Mesothelial cell of epicardium (in vitro differentiated cells): ENCODE results near the gene EVA1A. TPM values are rescaled to one million over a fixed set of nuclear protein-coding genes. Genes with fewer than 3 reads are reported as not detected.
A peak's percentile ranks its signal among the peaks of the same experiment; 100 is the strongest.

ENCODE experiments used
- DNase-seq, 2 experiments: peaks; one replicate each; pipeline ENCODE4 v3.0.0; 2021; ENCODE audit warnings: low spot score in 2 of 2; ENCODE audit not compliant: unreplicated experiment in 2 of 2
- H3K27ac Mint-ChIP-seq: 2 replicates; pipeline ENCODE4 v1.8.0; 2021; ENCODE audit warnings: mixed read lengths
- H3K27me3 Mint-ChIP-seq: 2 replicates; pipeline ENCODE4 v1.8.0; 2021; ENCODE audit warnings: low read depth, mixed read lengths
- H3K36me3 Mint-ChIP-seq: 2 replicates; pipeline ENCODE4 v1.8.0; 2021; ENCODE audit warnings: mixed read lengths
- H3K4me1 Mint-ChIP-seq: 2 replicates; pipeline ENCODE4 v1.8.0; 2021; ENCODE audit warnings: mixed read lengths
- H3K4me3 Mint-ChIP-seq: 2 replicates; pipeline ENCODE4 v1.8.0; 2021; ENCODE audit warnings: mild to moderate bottlenecking, moderate library complexity, mixed read lengths
- H3K9me3 Mint-ChIP-seq: 2 replicates; pipeline ENCODE4 v1.8.0; 2021; ENCODE audit warnings: mixed read lengths
- CTCF ChIP-seq: fragments of 200-600 bp; sonication (generic); IDR thresholded peaks from one replicate; pipeline ENCODE4 v1.5.0; 2021; ENCODE audit warnings: antibody characterized with exemption; ENCODE audit not compliant: unreplicated experiment
- total RNA-seq: library from RNA; stranded (reverse); gene quantifications from 3 replicates; pipeline ENCODE4 v1.2.1, GENCODE V29; 2021

EVA1A gene
- total RNA-seq, 1 donor from 2014 or later: 11.5 TPM

GRCh38 chr2:75559680-75560021, 1.1 kb downstream of the EVA1A start:
- Mint-ChIP-seq H3K4me3 (peak overlapping the region; percentile 92), H3K36me3 (no peaks in the 10 kb centered on the region), H3K27me3 (peaks cover 6% of the 10 kb centered on the region), H3K9me3 (no peaks in the 10 kb centered on the region), H3K27ac (peak overlapping the region; percentile 90), H3K4me1 (peaks cover 28% of the 10 kb centered on the region)
- DNase-seq: no peak
- no peak for TF ChIP-seq CTCF

- Mint-ChIP-seq H3K9me3 (no peaks in the 10 kb centered on the region), H3K27me3 (peaks cover 6% of the 10 kb centered on the region), H3K36me3 (no peaks in the 10 kb centered on the region), H3K4me3 (peak overlapping the region; percentile 92), H3K4me1 (peaks cover 28% of the 10 kb centered on the region), H3K27ac (no peak overlapping the region)
- no peak for DNase-seq
- TF ChIP-seq CTCF: no peak
These were observed 1.7 kb downstream of the EVA1A start for GRCh38 chr2:75558786-75559679.

DNA sequence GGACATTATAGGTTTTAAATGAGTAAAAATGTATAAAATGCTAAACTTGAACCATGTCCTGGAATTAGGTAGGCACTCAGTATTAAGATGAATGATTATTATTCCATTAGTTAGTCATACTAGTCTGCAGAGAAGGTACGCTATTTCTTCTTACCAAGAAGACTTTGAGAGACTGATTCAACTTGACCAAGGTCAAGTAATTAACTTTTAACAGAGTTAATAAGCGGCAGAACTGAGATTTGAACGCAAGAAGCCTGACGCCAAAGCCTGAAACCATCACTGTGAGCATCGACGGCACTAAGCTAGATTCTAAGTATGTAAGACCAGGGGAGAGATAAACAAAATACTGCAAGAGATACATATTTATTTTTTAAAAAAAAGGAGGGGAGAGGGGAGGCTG, 2.6 kb downstream of the EVA1A start:
- no peak for DNase-seq
- Mint-ChIP-seq H3K9me3 (no peaks in the 10 kb centered on the region), H3K27me3 (peaks cover 6% of the 10 kb centered on the region), H3K4me1 (peaks cover 30% of the 10 kb centered on the region), H3K4me3 (no peak overlapping the region), H3K27ac (no peak overlapping the region), H3K36me3 (no peaks in the 10 kb centered on the region)
- no peak for TF ChIP-seq CTCF

DNA sequence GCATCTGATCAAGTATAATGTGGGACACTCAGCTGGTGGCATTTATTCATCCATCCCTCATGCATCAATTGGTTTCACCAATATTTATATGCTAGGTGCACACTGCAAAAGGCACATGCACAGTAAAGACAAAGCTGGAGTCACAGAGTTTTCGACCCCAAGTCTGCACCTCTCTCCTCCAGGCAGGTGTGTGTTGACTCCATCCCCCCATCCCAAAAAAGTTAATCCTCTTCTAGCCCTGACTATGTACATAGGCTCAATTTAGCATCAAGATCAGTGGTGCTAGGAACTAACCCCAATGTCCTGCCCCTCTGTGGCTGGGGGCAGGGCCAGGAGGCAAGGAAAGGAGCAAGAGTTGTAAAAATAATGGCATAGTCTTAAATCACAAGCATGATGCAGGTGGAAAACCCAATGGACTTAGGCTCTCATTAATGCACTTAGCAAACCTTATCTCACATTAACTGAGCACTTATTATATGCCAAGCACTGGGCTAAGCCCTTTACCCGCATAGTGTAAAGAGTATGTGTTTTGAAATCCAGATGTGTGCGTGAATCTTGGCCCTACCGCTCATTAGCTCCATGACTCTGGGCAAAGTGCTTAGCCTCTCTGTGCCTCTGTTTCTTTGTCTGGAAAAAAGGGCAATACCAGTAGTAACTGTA, 3.1 kb downstream of the EVA1A start:
- H3K4me3 Mint-ChIP-seq: no peak overlapping the region
- TF ChIP-seq CTCF: no peak

GRCh38 chr2:75556679-75557366, 3.9 kb downstream of the EVA1A start:
- H3K27me3 Mint-ChIP-seq: peaks cover 6% of the 10 kb centered on the region
- no peak for DNase-seq
- no peak overlapping the region for H3K4me3 Mint-ChIP-seq
- no peaks in the 10 kb centered on the region for H3K36me3 Mint-ChIP-seq
- no peak overlapping the region for H3K27ac Mint-ChIP-seq
- TF ChIP-seq CTCF: no peak
- H3K4me1 Mint-ChIP-seq: peaks cover 21% of the 10 kb centered on the region
- no peaks in the 10 kb centered on the region for H3K9me3 Mint-ChIP-seq

More for the DNA sequence above, 3.1 kb downstream of the EVA1A start:
- no peak overlapping the region for H3K27ac Mint-ChIP-seq
- H3K27me3 Mint-ChIP-seq: peaks cover 6% of the 10 kb centered on the region
- DNase-seq: no peak
- no peaks in the 10 kb centered on the region for H3K9me3 Mint-ChIP-seq
- peaks cover 29% of the 10 kb centered on the region for H3K4me1 Mint-ChIP-seq
- no peaks in the 10 kb centered on the region for H3K36me3 Mint-ChIP-seq
